GM12891 (cell line): ENCODE results near the gene WDFY1.

Experiments
- PAX5 ChIP-seq: IDR thresholded peaks from 2 replicates; pipeline ENCODE4 v1.6.1; 2011; ENCODE audit warnings: low read length, moderate library complexity, mild to moderate bottlenecking; ENCODE audit not compliant: insufficient read depth, severe bottlenecking
- POLR2A ChIP-seq: IDR thresholded peaks from 2 replicates; pipeline ENCODE4 v1.6.1; 2011; ENCODE audit warnings: low read depth, low read length, control low read depth
- POLR2AphosphoS5 ChIP-seq: IDR thresholded peaks from 2 replicates; pipeline ENCODE4 v1.6.1; 2011; ENCODE audit warnings: low read depth, low read length, control low read depth
- POU2F2 ChIP-seq: IDR thresholded peaks from 2 replicates; pipeline ENCODE4 v1.6.1; 2011; ENCODE audit warnings: low read depth, mild to moderate bottlenecking, control low read depth, low read length, moderate library complexity
- SPI1 ChIP-seq: IDR thresholded peaks from 2 replicates; pipeline ENCODE4 v1.6.1; 2011; ENCODE audit warnings: low read depth, low read length, control low read depth
- TAF1 ChIP-seq: IDR thresholded peaks from 2 replicates; pipeline ENCODE4 v1.6.1; 2011; ENCODE audit warnings: low read depth, low read length, control low read depth

- TF ChIP-seq POU2F2 (no peak), POLR2A (no peak), POLR2AphosphoS5 (no peak), TAF1 (no peak), SPI1 (no peak), PAX5 (no peak)
Observed at GRCh38 chr2:223989206-223989855, 44.2 kb upstream of the WDFY1 start.
